Stimulated activated CD8-positive, alpha-beta memory T cell treated with anti-CD3 and anti-CD28 coated beads, Interleukin-7, amount 100 ng/mL, for 4 hours (primary cell): ENCODE measurements around the gene CACNG5.

Experiments
- DNase-seq, 2 donors: peaks; one replicate each; pipeline ENCODE4 v3.0.0-alpha.2; 2020; ENCODE audit warnings: low read depth in 2 of 2

The CACNG5 gene, protein sequence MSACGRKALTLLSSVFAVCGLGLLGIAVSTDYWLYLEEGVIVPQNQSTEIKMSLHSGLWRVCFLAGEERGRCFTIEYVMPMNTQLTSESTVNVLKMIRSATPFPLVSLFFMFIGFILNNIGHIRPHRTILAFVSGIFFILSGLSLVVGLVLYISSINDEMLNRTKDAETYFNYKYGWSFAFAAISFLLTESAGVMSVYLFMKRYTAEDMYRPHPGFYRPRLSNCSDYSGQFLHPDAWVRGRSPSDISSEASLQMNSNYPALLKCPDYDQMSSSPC

DNA sequence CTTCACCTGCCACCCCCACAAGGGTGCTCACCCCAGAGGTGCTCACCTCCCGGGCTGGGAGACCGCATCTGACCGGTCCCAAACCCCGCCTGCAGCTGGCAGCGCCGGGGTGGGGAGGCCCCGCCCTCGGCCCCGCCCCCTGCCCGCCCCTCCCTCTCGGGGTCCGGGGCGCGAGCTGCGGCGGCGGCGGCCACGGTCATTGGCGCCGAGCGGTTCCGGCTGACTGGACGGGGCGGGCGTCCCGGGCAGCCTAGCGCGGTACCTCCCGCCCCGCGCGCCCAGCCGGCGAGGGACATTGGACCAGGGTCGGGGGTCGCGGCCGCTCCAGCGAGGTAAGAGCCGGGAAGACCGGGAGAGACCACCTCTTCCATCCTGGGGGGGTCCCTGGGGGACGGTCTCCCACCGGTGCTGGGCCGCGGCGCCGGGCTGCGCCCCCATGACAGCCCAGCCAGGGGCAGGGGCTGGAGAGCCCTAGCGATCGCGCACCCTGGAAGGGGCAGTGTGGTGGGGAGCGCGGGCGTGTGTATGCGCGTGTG is at the start of gene CACNG5:
Gene CACNG5 (plus strand): TSS at position 199 of the 536 bp plus-strand sequence. CDS start 42,216 bp downstream, outside the sequence.
- no peak for DNase-seq

DNA sequence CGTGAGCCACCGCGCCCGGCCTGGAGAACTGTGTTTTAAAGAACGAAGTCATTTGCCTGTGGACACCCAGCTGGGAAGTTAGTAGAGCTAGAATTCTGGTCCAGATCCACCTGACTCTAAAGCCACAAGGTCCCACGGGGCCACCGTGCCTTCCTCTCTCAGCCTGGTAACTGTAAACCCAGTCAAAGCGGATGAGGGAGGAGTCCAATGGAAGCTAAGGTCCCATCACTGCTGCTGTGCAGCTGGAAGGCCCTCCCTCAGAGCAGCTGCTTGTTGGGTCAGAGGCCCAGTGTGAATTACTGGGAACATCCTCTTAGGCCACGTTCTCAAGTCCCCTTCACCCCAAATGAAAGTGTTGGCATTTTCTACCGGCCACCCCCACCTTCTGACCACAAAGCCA is 48.8 kb upstream of the CACNG5 start:
- no peak for DNase-seq

DNA sequence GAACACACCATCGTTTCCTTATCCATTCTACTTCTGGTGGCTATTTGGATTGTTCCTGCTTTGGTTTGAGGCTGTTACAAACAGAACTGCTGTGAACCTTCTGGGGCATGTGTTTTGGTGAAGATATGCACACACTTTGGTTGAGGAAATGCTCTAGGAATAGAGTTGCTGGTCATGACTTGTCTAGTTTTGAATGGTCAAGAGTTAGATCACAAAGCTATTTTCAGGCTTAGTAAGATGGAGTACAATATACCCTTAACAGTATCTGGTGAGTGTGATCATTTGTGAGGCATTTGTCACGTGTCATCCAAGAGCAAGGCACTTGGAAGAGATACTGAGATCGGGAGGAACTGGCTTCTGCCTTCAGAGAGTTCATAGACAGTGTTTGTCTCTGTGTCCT is 47.0 kb upstream of the CACNG5 start:
- DNase-seq = no peak

DNA sequence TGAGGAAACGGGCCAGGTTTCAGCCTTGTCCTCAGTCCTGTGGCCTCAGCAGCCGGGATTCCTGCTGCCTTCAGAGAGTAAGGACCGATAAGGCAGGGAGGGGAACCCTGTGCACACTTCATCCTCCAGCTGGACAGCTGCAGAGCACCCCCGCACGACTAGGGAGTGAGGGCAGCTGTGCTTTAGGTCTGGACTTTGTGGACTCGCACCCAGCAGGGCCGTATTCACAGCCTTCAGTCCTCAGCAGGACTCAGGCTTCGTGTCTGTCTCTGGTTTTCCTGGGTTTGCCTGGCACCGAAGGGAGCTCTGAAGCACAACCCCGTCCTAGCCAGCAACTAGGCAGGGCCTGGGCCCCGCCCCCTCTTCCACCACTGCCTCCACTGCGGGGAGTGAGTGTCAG is 45.8 kb upstream of the CACNG5 start:
- DNase-seq = no peak

DNA sequence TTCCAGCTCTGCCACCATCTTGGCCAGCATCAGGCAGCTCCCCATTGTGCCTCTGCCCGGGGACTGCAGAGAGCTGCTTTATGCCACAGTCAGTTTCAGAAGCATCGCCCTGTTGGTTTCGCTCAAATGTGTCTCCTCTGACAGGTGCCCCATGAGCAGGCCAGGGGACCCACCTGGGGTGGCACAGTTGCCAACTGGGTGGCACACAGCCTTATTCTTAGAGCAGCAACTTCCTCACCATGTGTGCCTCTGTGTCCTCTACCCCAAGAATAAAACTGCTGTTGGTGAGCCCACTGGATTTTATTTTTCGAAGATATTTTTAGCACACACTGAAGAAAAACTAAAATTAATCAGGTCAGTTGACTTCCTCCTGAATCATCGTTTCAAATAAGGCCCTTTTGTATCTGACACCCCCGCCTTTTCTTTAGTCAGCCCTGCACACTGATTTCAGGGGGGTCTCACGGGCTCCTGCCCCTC is 44.9 kb upstream of the CACNG5 start:
- DNase-seq = no peak

DNA sequence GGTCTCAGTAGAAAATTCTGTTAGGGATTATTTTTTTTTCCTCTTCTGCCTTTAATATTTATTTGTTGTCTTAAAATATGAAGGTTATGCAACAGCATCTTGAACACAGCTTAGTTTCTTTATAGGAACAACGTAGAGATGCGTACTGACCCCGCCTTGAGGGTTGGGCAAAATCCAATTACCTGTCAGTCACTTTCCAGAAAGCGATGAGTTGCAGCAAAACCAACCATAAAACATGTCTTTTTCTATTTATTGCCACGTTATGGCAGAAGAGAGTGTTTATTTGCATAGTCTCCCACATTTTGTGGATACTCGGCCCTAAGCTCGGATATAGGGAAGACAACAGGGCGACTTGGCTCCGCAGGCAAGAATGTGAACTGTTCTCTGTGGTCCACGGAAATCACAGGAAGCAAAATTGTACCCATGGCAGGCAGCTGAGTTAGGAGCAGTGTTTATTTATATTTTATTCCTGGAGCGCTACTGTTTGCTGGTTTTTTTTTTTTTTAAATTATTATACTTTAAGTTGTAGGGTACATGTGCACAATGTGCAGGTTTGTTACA is 44.3 kb upstream of the CACNG5 start:
- no peak for DNase-seq

DNA sequence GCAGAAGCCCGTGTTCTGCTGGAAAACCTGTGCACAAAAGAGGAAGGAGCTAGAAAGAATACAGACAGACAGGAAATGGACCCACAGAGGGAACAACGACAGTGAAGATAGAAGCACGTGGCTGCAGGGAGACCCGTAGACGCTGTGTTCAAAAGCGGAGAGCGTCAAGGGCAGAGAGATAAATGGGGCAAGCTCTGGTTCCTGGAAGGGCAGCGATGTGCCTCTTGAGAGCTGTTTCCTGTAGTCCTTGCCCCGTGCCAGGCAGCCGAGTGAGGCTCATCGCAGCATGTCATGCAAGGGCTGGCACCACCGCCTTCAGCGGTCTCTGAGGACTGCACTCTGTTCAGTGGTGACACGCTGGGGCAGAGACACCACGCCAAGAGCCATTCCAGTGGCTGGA is 43.6 kb upstream of the CACNG5 start:
- DNase-seq = no peak

DNA sequence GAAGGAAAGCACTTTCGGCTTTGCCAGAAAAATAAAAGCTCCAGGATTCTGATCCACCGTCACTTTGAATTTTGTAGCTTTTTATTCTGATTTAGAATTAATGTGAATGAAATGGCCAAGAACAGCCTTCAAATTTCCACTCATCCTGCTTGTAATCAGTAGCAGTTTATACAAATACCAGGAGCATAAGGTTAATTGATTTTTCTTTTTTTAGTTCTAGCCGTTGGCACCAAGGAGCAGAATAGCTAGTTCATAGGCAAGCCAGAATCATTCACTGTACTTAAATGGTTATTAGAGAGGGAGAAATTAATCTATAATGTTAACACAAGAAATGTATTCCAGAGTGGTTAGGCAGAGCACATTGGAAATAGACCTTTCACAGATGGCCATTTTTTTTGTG is 41.1 kb upstream of the CACNG5 start:
- DNase-seq = no peak

DNA sequence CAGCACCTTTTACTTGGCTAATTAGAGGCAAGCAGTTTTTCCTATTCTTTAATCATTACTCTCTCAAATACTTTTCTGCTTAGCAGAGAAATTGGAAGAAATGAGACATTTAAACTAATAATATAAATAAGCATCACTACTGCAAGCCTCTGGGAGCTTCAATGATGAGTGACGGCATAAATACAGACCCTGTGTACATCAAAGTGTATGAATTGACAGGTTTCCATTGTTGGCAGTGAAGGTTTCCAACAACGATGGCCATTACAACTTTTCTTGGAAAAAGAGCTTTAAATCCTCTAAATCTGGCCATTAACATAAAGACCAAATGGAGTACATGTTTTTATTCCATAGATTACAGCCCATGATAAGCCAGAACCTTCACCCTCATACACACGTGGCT is 39.4 kb upstream of the CACNG5 start:
- DNase-seq = no peak

DNA sequence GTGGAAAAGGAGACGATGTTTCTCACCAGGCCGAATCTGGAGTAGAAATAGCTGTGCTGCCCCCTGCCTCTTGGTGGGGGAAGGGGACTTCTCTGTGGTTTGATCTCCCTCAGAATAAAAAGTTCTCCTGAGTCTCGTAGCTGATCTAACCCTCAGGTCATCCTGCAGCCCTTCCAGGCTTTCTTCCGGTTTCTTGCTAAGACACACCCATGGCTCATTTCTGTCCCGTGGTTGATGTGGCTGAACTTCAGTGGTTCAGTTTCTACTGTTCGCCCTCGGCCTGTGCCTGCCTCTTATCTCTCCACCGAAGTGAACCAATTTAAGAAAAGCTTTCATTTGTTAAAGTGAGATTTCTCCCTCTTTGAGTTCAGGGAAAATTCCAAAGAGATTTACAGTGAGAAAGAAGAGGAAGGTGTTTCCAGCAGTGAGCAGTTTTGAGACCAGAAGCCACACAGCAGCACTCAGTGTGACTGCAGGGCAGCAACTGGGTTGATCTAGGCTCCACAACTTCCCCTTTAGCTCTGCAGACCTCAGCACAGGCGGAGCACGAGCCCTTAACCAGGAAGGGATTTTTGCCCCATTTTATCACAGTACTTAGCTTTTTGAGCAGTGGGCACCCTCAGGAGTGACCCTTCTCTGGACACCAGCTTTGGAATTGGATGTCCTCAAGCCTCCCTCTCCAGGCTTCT is 34.9 kb upstream of the CACNG5 start:
- no peak for DNase-seq

DNA sequence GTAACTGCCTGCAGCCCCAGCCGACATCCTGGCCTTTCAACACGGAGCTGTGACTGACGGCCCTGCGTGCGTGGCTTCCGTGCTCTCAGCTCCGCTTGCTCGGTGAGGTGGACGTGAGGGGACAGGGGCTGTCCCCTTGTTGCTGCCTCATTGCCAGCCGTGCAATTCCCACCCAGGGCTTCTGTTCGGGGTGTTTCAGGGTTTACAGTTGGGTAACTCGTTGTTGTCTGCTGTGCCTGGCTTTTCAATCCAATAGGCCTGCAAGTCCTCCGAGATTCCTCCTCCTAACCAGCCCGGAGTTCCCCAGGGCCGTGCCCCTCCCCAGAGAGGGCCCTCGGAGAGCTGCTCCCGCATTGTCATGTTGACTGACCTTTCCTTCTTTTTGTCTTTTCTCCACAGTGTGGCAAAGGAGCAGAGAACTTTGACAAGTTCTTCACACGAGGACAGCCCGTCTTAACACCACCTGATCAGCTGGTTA is 31.4 kb upstream of the CACNG5 start:
- DNase-seq = no peak

DNA sequence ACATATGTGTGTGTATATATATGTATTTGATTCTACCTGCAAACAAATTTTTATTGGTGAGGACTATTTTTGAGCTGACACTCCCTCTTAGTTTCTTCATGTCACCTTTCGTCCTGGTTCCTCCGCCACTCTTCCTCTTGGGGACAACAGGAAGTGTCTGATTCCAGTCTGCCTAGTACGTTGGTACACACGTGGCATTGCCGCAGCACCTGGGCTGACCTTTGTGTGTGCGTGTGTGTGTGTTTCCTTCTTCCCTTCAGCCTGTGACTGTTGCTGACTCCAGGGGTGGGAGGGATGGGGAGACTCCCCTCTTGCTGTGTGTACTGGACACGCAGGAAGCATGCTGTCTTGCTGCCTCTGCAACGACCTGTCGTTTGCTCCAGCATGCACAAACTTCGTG is 29.4 kb upstream of the CACNG5 start:
- no peak for DNase-seq

DNA sequence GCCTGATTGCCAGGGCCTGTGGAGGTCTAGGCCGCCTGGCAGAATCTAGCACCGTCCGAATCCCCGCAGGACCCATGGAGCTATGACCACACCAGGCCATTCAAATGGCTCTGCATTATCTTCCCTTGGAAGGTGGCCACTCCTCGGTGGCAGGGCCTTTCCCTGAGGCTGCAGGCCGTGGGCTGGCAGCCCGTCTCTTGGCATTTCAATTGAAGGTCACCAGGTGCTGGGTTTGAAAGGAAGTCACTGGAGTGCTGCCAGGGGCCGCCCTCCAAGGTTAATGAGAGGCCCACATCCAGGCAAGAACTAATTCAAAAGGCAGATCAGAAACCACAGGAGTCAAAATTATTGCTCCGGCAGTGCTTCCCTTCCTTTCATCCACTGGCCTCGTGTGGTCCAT is 27.7 kb upstream of the CACNG5 start:
- no peak for DNase-seq

DNA sequence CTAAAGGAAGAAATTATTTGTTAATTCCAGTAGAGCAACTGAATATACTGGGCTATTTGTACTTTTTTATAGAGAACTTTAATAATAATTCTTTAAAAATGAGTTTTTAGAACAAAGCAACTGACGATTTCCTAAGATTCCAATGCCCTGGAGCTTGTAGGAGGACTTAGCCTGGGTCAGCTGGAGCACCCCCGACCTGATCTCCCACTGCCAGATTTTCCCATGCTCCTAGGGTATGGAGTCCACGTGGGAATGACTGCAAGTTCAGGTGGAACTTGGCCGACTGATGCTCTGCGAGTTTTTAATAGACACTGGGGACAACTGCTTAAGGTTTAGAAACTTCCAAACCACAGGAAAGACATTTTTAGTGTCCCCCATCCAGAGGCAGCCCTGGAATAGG is 25.5 kb upstream of the CACNG5 start:
- DNase-seq = no peak

DNA sequence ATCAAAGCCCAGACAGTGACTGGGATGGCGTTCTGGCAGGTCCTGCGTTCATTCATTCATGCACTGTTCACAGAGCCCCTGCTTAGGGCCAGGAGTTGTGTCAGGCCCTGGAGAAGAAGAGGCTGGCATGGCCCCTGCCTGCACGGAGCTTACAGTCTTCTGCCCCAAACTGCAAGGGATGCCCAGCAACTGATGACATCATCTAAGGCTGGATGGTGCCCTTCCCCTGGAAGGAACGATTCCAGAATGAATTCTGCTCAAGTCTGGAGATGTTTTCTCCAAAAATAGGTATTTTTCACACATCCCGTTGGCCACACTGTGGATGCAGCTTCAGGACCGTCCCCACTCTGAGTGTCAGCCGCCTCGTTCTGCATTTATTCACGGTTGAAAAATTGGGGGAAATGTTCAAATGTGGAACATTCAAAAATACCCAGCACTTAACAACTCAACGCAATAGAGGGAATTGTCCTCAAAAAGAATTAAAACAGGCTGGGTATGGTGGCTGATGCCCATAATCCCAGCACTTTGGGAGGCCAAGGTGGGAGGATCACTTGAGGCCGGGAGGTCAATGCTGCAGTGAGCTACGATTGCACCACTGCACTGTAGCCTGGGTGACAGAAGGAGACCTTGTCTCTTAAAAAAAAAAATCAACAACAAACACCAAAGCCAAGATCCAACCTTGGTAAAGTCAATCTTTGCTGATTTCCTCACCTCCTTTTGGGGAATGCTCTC is 23.8 kb upstream of the CACNG5 start:
- no peak for DNase-seq

DNA sequence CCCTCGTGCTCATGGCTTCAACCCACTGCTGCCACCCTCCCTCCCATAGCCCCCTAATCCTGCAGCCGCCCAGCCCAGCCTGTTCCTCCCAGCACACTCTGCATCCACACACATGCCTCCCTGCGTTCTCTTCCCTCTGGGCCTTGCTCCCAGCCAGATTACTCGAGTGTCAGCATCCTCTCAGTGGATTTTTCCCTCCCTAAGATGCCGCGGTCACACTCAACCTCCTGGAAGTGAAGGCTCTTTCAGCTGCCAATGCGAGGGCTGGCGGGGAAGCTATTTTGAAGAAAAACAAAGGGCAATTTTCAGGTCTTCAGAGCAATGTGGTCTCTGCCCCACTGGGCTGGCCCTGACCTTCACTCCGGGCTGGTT is 23.2 kb upstream of the CACNG5 start:
- DNase-seq = no peak

DNA sequence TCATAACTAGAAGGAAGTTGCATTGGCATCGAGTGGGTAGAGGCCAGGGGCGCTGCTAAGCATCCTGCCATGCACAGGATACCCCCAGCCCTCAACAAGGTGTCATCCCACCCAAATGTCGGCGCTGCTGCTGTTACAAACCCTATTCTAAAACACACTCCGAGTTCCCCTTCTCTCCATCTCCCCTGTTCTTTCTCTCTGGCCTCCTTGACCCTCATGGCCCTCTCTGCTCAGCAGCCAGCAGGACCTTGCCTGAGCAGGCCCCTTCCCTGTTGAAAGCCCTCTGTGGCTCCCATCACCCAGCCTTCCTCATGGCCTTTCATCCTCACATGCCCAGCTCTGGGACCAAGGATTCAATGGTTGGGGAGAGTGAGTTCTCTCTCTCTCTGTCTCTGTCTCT is 22.3 kb upstream of the CACNG5 start:
- no peak for DNase-seq

DNA sequence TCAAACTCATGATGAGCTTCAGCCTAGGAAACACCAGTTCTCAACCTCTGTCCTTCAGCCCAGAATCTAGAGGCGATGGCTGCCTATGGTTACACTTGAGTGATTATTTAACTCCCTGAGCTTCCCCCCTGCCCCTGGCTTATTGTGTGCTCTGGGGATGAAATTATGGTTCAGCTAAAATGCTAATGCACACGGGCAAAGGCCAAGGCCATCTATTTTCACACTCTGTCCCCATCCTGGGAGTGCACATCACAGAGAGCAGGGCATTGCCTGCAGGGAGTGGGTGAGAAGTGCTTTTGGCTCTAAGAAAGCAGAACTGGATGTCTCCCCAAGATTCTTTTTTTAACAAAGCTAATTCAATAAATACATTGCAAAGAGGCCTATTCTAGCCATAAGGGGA is 21.6 kb upstream of the CACNG5 start:
- no peak for DNase-seq

DNA sequence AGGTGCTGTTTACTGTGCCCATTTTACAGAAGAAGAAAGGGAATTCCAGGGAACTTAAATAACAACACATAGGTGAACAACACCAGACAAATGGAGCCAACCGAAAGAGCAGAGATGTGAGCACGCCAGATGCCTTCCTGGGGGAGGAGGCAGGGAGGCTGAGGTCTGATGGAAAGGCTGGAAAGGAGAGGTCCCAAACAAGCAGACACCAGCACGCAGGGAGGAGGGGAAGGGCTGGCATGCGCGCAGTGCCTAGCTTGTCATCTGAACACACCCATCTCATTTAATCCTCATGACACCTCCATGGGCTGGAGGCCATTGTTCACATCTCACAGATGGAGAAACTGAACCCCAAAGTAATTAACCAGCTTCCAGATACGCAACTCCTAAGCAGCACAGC is 20.9 kb upstream of the CACNG5 start:
- no peak for DNase-seq

DNA sequence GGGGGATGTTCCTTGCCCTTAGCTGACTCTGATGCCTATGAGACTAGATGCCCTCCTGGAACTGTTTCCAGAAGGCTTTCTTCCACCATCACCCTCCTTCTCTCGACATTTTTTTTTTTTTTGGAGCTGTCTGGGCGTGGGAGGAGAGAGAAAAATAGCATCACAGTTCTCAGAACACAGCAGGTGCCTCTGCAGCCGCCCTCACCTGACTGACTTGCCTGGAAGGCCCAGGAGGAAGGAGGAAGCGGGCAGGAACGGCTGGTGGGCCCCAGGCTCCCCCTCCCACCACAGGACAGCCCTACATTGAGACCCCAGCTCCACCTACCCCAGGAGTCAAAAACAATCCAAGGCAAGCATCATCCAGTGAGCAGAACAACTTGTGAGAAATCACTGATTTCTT is 20.3 kb upstream of the CACNG5 start:
- DNase-seq = no peak

DNA sequence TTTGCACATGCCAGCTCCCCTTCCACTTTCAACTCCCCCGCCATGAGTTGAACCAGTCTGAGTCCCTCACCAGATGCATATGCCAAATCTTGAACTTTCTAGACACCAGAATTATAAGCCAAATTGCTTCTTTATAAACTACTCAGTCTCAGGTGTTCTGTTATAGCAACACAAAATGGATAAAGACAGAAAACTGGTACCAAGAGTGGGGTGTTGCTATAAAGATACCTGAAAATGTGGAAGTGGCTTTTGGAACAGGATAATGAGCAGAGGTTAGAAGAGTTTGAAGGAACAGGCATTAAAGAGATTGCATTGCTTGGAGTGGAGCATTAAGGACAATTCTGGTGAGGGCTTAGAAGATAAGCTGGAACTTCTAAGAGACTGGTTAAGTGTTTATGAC is 17.2 kb upstream of the CACNG5 start:
- no peak for DNase-seq

DNA sequence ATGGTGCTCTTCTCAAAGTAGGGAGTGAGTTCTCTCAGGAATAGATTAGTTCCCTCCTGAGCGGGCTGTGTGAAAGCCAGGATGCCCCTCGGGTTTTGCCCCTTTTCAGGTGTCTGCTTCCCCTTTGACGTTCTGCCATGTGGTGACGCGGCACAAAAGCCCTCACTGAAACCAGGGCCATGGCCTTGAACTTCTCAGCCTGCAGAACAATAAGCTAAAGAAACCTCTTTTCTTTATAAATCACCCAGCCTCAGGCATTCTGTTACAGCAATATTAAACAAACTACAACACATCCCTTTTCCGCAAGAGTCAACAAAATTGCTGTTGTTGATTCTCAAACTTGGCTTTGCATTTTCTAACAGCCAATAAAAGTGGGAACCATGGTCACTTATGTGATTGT is 15.5 kb upstream of the CACNG5 start:
- no peak for DNase-seq
